K562 (cell line): ENCODE results near the gene PANK2. TPM values are rescaled to one million over a fixed set of nuclear protein-coding genes. Genes with fewer than 3 reads are reported as not detected.

Experiments used
- BHLHE40 ChIP-seq: IDR thresholded peaks from 2 replicates; pipeline ENCODE4 v1.6.1; 2011; ENCODE audit warnings: low read length, improper control_type of control experiment
- KLF1 ChIP-seq: fragments of 450-650 bp; IDR thresholded peaks from 2 replicates; pipeline ENCODE4 v1.6.1; 2016; ENCODE audit warnings: missing genetic modification characterization, missing compliant biosample characterization
- POLR2AphosphoS2 ChIP-seq: IDR thresholded peaks from 2 replicates; pipeline ENCODE4 v1.6.1; 2012; ENCODE audit warnings: low read length, improper control_type of control experiment
- POLR2H ChIP-seq: IDR thresholded peaks from 2 replicates; pipeline ENCODE4 v1.6.1; 2016; ENCODE audit warnings: missing genetic modification characterization, low read depth, mild to moderate bottlenecking, control low read depth, missing compliant biosample characterization, moderate library complexity
- RBM25 ChIP-seq: fragments of 200-400 bp; formaldehyde crosslinking; IDR thresholded peaks from 2 replicates; pipeline ENCODE4 v1.6.1; 2018; ENCODE audit warnings: low read length, low read depth, moderate library complexity; ENCODE audit not compliant: severe bottlenecking
- SMAD2 ChIP-seq: fragments of 150-350 bp; IDR thresholded peaks from 2 replicates; pipeline ENCODE4 v1.6.1; 2014; ENCODE audit warnings: low read depth, mild to moderate bottlenecking, low read length
- SPI1 ChIP-seq: IDR thresholded peaks from 2 replicates; pipeline ENCODE4 v1.6.1; 2011; ENCODE audit warnings: low read depth, low read length, control low read depth, borderline replicate concordance
- TBP ChIP-seq: optimal IDR thresholded peaks from 2 replicates; pipeline ENCODE3; 2011; ENCODE audit warnings: low read depth, low read length, improper control_type of control experiment
- ZNF79 ChIP-seq: fragments of 250-450 bp; sonication (Bioruptor Pico); IDR thresholded peaks from 2 replicates; pipeline ENCODE4 v1.4.0; 2020; ENCODE audit warnings: low read depth, mild to moderate bottlenecking, moderate library complexity
- polyA plus RNA-seq, 8 experiments: library from polyadenylated mRNA; depleted of rRNA in 4 of 8; stranded (reverse) in 5 of 8; unstranded in 3 of 8; fragments of >200 nt; fragmentation: Nextera tagmentation in 2 of 8; fragmentation: Illumina TruSeq in 1 of 8; extraction: Ambion mirVana in 2 of 8; extraction: Trizol in 1 of 8; gene quantifications; 2 replicates each; pipeline versions ENCODE4 v1.2.1 to v1.2.3, GENCODE V29; 2011 to 2014; ENCODE audit warnings: inconsistent platforms in 1 of 8, missing spikeins in 1 of 8
- total RNA-seq, 7 experiments: library from RNA; depleted of rRNA in 6 of 7; stranded (reverse); fragments of >200 nt in 6 of 7; fragmentation: Illumina TruSeq in 2 of 7; extraction: Trizol in 2 of 7; gene quantifications; 2 replicates each; pipeline versions ENCODE4 v1.2.1 to v1.2.3, GENCODE V29; 2011 to 2021; ENCODE audit warnings: low replicate concordance in 1 of 7
- TF ChIP-seq, protein P1 (sequence below): fragments of 450-650 bp; IDR thresholded peaks from 2 replicates; pipeline ENCODE4 v1.6.1; 2016; ENCODE audit warnings: antibody characterized with exemption
- TF ChIP-seq, protein P2 (sequence below): fragments of 450-650 bp; formaldehyde crosslinking; IDR thresholded peaks from 2 replicates; pipeline ENCODE4 v1.4.0; 2020; ENCODE audit warnings: mild to moderate bottlenecking, moderate library complexity
- TF ChIP-seq, protein P3 (sequence below): fragments of 250-450 bp; sonication (Bioruptor Pico); IDR thresholded peaks from 2 replicates; pipeline ENCODE4 v1.4.0; 2020; ENCODE audit warnings: mild to moderate bottlenecking, moderate library complexity

PANK2 gene
- total and polyA plus RNA-seq, 9 of the 15 experiments (the other 6 are each of a cell fraction or from before 2014, with no cell fraction given) = 14.9 to 43.5 (median 31.4) TPM

DNA sequence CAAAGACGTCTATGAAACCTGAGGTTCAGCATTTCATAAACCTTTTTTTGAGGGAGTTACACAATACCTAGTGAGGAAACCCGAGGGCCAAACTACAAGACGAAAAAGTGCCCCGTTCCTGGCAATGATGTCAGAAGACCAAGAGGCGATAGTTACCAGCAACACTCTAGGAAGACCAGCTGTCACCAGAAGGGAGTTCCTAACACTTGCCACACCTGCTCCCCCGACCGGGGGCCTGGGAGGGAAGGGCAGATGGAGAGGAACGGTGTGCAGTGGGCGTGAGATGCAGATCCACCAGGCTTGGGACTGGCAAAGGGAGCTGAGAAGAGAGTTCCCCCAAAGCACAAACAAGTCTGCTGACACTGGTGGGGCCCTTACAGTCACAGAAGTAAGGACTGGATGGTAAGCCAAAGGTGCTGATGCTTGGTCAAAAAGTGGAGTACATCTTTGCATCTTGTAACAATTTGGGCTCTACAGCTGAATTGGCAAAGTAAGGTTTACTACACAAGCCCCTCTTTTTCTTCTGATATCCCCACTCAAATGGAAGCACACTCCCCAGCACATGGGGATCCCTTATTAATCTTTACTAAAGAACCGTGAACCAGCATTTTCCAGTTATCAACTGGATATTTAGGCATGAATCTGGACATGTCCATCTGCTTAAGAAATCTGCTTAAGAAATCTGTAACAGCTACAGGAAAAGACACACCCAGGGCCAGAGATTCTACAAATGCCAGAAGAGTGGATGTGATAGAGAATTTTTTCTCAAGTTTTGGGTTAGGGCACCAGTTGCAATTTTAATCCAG is 38.5 kb downstream of the PANK2 start (continued):
- TF ChIP-seq, protein P1, sequence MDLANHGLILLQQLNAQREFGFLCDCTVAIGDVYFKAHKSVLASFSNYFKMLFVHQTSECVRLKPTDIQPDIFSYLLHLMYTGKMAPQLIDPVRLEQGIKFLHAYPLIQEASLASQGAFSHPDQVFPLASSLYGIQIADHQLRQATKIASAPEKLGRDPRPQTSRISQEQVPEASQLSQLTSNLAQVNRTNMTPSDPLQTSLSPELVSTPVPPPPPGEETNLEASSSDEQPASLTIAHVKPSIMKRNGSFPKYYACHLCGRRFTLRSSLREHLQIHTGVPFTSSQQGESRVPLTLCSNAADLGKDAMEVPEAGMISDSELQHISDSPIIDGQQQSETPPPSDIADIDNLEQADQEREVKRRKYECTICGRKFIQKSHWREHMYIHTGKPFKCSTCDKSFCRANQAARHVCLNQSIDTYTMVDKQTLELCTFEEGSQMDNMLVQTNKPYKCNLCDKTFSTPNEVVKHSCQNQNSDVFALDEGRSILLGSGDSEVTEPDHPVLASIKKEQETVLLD = no peak
- TF ChIP-seq POLR2AphosphoS2 = peak; percentile 78
- TF ChIP-seq SMAD2 = no peak
- TF ChIP-seq KLF1 (tag) = no peak
- TF ChIP-seq, protein P2, sequence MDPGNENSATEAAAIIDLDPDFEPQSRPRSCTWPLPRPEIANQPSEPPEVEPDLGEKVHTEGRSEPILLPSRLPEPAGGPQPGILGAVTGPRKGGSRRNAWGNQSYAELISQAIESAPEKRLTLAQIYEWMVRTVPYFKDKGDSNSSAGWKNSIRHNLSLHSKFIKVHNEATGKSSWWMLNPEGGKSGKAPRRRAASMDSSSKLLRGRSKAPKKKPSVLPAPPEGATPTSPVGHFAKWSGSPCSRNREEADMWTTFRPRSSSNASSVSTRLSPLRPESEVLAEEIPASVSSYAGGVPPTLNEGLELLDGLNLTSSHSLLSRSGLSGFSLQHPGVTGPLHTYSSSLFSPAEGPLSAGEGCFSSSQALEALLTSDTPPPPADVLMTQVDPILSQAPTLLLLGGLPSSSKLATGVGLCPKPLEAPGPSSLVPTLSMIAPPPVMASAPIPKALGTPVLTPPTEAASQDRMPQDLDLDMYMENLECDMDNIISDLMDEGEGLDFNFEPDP (CRISPR knock-in tag) = no peak
- TF ChIP-seq RBM25 = no peak
- TF ChIP-seq, protein P3, sequence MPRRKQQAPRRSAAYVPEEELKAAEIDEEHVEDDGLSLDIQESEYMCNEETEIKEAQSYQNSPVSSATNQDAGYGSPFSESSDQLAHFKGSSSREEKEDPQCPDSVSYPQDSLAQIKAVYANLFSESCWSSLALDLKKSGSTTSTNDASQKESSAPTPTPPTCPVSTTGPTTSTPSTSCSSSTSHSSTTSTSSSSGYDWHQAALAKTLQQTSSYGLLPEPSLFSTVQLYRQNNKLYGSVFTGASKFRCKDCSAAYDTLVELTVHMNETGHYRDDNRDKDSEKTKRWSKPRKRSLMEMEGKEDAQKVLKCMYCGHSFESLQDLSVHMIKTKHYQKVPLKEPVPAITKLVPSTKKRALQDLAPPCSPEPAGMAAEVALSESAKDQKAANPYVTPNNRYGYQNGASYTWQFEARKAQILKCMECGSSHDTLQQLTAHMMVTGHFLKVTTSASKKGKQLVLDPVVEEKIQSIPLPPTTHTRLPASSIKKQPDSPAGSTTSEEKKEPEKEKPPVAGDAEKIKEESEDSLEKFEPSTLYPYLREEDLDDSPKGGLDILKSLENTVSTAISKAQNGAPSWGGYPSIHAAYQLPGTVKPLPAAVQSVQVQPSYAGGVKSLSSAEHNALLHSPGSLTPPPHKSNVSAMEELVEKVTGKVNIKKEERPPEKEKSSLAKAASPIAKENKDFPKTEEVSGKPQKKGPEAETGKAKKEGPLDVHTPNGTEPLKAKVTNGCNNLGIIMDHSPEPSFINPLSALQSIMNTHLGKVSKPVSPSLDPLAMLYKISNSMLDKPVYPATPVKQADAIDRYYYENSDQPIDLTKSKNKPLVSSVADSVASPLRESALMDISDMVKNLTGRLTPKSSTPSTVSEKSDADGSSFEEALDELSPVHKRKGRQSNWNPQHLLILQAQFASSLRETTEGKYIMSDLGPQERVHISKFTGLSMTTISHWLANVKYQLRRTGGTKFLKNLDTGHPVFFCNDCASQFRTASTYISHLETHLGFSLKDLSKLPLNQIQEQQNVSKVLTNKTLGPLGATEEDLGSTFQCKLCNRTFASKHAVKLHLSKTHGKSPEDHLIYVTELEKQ (CRISPR knock-in tag) = no peak
- no peak for TF ChIP-seq BHLHE40
- no peak for TF ChIP-seq ZNF79 (CRISPR knock-in tag)
- TF ChIP-seq TBP = no peak
- no peak for TF ChIP-seq SPI1
- 0 out of 2 replicates have a peak, but pooled peaks have one; percentile 10 for TF ChIP-seq POLR2H (tag)
